Neutrophil (primary cell): Measurements from ENCODE around the gene TTC7B.

Experiments used
- H3K27ac ChIP-seq: fragments of 200-600 bp; sonication (generic); 2 replicates; pipeline ENCODE4 v1.5.1; 2016; ENCODE audit warnings: mild to moderate bottlenecking, moderate library complexity
- H3K27me3 ChIP-seq: fragments of 200-600 bp; sonication (generic); 2 replicates; pipeline ENCODE4 v1.6.0; 2016; ENCODE audit warnings: mild to moderate bottlenecking
- H3K36me3 ChIP-seq: fragments of 200-600 bp; sonication (generic); 2 replicates; pipeline ENCODE4 v1.5.1; 2017
- H3K4me1 ChIP-seq, 2 experiments: fragments of 200-600 bp in 1 of 2; sonication (generic) in 1 of 2; 1 replicate in 1 of 2; 2 replicates in 1 of 2; pipeline versions ENCODE4 v1.5.1 to v1.6.1; 2013 to 2016; ENCODE audit warnings: low read depth in 1 of 2, low read length in 1 of 2, mild to moderate bottlenecking in 1 of 2, moderate library complexity in 1 of 2; ENCODE audit not compliant: control insufficient read depth in 1 of 2, insufficient read depth in 1 of 2
- H3K4me3 ChIP-seq, 2 experiments: fragments of 200-600 bp in 1 of 2; sonication (generic) in 1 of 2; 1 replicate in 1 of 2; 2 replicates in 1 of 2; pipeline ENCODE4 v1.5.1; 2013 to 2016; ENCODE audit warnings: low read depth in 1 of 2, low read length in 1 of 2, mild to moderate bottlenecking in 1 of 2, moderate library complexity in 1 of 2
- H3K9me3 ChIP-seq: fragments of 200-600 bp; sonication (generic); 2 replicates; pipeline ENCODE4 v1.5.1; 2016
- TF ChIP-seq, protein P1 (sequence below): fragments of 200-600 bp; sonication (generic); IDR thresholded peaks from 2 replicates; pipeline ENCODE4 v1.5.1; 2016; ENCODE audit warnings: antibody characterized with exemption

TTC7B gene

GRCh38 chr14:90837355-90837754 is 21.1 kb upstream of the TTC7B start:
- H3K27me3 ChIP-seq, result no peaks in the 10 kb centered on the region
- H3K4me3 ChIP-seq, result no peak overlapping the region
- H3K27ac ChIP-seq, result no peak overlapping the region
- TF ChIP-seq, protein P1, sequence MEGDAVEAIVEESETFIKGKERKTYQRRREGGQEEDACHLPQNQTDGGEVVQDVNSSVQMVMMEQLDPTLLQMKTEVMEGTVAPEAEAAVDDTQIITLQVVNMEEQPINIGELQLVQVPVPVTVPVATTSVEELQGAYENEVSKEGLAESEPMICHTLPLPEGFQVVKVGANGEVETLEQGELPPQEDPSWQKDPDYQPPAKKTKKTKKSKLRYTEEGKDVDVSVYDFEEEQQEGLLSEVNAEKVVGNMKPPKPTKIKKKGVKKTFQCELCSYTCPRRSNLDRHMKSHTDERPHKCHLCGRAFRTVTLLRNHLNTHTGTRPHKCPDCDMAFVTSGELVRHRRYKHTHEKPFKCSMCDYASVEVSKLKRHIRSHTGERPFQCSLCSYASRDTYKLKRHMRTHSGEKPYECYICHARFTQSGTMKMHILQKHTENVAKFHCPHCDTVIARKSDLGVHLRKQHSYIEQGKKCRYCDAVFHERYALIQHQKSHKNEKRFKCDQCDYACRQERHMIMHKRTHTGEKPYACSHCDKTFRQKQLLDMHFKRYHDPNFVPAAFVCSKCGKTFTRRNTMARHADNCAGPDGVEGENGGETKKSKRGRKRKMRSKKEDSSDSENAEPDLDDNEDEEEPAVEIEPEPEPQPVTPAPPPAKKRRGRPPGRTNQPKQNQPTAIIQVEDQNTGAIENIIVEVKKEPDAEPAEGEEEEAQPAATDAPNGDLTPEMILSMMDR, result no peak
- peaks cover 10 to 11% of the 10 kb centered on the region in 2 experiments for H3K4me1 ChIP-seq
- H3K9me3 ChIP-seq, result no peaks in the 10 kb centered on the region
- H3K36me3 ChIP-seq, result no peaks in the 10 kb centered on the region

- Histone ChIP-seq H3K27me3 (no peaks in the 10 kb centered on the region), H3K27ac (no peak overlapping the region), H3K9me3 (no peaks in the 10 kb centered on the region), H3K36me3 (no peaks in the 10 kb centered on the region), H3K4me1 (peaks cover 10 to 11% of the 10 kb centered on the region in 2 experiments), H3K4me3 (no peak overlapping the region)
- TF ChIP-seq, protein P1, result no peak
Measured at GRCh38 chr14:90836692-90837063, 20.4 kb upstream of the TTC7B start.

- Histone ChIP-seq H3K27ac (no peak overlapping the region), H3K36me3 (no peaks in the 10 kb centered on the region), H3K9me3 (no peaks in the 10 kb centered on the region), H3K4me1 (peaks cover 27 to 28% of the 10 kb centered on the region in 2 experiments), H3K27me3 (no peaks in the 10 kb centered on the region), H3K4me3 (no peak overlapping the region)
- TF ChIP-seq, protein P1, result no peak
Measured at GRCh38 chr14:90831821-90832220, 15.6 kb upstream of the TTC7B start.

DNA sequence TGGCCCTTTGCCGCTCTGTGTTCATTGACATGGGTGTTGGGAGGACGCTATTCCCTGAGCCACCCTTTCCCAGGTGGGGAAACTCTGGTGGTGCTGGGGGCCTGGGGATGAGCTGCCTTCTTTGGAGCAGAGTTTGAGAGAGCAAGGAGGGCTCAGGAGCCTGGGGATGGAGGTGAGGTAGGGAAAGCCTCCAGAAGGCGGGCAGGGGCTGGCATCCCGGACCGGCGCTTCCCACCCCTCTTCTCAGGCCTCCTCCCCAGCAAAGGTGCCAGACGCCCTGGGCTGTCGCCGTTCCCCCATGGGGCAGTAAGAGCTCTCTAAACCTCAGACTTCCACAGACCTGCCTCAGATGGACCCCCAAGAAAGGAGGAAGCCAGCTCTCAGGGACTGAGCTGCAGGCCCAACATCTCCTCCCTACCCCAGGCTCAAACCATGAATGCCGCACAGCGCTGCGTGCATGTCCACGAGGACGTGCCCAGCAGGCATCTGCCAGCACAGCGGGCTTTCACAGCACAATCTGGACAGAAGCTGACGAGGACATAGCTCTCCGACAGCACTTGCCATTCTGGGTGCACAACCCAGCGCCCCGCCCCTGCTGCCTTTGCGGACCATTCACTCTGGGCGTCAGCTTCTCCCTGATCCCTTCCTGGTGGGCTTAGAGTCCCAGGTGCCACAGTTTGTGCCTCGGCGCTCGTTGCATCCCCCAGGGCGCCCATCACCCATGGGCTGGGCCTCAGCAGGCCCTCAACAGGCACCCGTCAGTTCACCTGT is 14.9 kb upstream of the TTC7B start:
- no peaks in the 10 kb centered on the region for H3K36me3 ChIP-seq
- no peaks in the 10 kb centered on the region for H3K9me3 ChIP-seq
- TF ChIP-seq, protein P1, result no peak
- no peaks in the 10 kb centered on the region for H3K27me3 ChIP-seq
- H3K4me3 ChIP-seq, result no peak overlapping the region
- peaks cover 20 to 21% of the 10 kb centered on the region in 2 experiments for H3K4me1 ChIP-seq
- H3K27ac ChIP-seq, result no peak overlapping the region

- TF ChIP-seq, protein P1, result no peak
- Histone ChIP-seq H3K27me3 (no peaks in the 10 kb centered on the region), H3K27ac (no peak overlapping the region), H3K4me1 (peaks cover 17 to 19% of the 10 kb centered on the region in 2 experiments), H3K36me3 (no peaks in the 10 kb centered on the region), H3K4me3 (no peak overlapping the region), H3K9me3 (no peaks in the 10 kb centered on the region)
Measured at GRCh38 chr14:90829677-90830076, 13.4 kb upstream of the TTC7B start.
